Mesenteric fat pad (tissue), 1 donor: ENCODE data around the gene CCL18. TPM values are rescaled to one million over a fixed set of nuclear protein-coding genes. Genes with fewer than 3 reads are reported as not detected.
"Not testable (repeated sequence)": the region's sequence is repeated elsewhere in the genome, so short reads cannot be mapped to it uniquely, and the experiment has no call there.

Experiments
- DNase-seq: peaks from one replicate; pipeline ENCODE4 v3.0.0-alpha.2; 2020; ENCODE audit warnings: low spot score
- total RNA-seq: library from RNA; stranded (reverse); fragmentation: NEBNext Ultra II Directional; extraction: Animal tissue kit (Norgen Biotek cat#: 25700); gene quantifications from one replicate; pipeline ENCODE4 v1.2.1, GENCODE V29; 2021
- donor health status: DM: yes; HTN: yes; CAD: no.

CCL18 gene
- total RNA-seq, 1 donor from 2014 or later: 51.9 TPM

GRCh38 chr17:36103401-36103975, 39.4 kb downstream of the CCL18 start, which contains the start of gene CCL4:
Gene CCL4, plus strand, starts transcription at chr17:36103827. Its CDS starts 79 bp downstream, at chr17:36103906.
- not testable (repeated sequence) for DNase-seq

- DNase-seq: not testable (repeated sequence)
These were observed 40.2 kb downstream of the CCL18 start for GRCh38 chr17:36104246-36104645.

GRCh38 chr17:36104701-36105181, 40.7 kb downstream of the CCL18 start:
- DNase-seq: no peak

GRCh38 chr17:36105781-36106492, 41.9 kb downstream of the CCL18 start:
- no peak for DNase-seq

GRCh38 chr17:36106493-36106835, 42.4 kb downstream of the CCL18 start:
- no peak for DNase-seq

- DNase-seq: no peak
These were observed 43.6 kb downstream of the CCL18 start for GRCh38 chr17:36107660-36108059.

GRCh38 chr17:36108265-36108664, 44.2 kb downstream of the CCL18 start:
- not testable (repeated sequence) for DNase-seq

GRCh38 chr17:36111068-36111490, 47.0 kb downstream of the CCL18 start:
- no peak for DNase-seq

GRCh38 chr17:36112572-36112971, 48.5 kb downstream of the CCL18 start:
- DNase-seq: no peak

- not testable (repeated sequence) for DNase-seq
These were observed 49.1 kb downstream of the CCL18 start for GRCh38 chr17:36113131-36113530.

GRCh38 chr17:36114971-36115648, 51.0 kb downstream of the CCL18 start:
- DNase-seq: not testable (repeated sequence)

GRCh38 chr17:36115649-36115977, 51.5 kb downstream of the CCL18 start:
- not testable (repeated sequence) for DNase-seq

GRCh38 chr17:36117505-36118382, 53.7 kb downstream of the CCL18 start:
- no peak for DNase-seq

GRCh38 chr17:36118477-36119353, 54.6 kb downstream of the CCL18 start:
- no peak for DNase-seq

- DNase-seq: no peak
These were observed 56.1 kb downstream of the CCL18 start for GRCh38 chr17:36120221-36120620.

- not testable (repeated sequence) for DNase-seq
These were observed 57.0 kb downstream of the CCL18 start for GRCh38 chr17:36121099-36121498.
